GM19099 (cell line): ENCODE data around the gene SMPD3.

ENCODE experiments used
- POLR2A ChIP-seq: IDR thresholded peaks from 3 replicates; pipeline ENCODE4 v1.6.1; 2011; ENCODE audit warnings: low read depth; ENCODE audit not compliant: insufficient read length; ENCODE audit errors: extremely low read depth

The SMPD3 gene

DNA sequence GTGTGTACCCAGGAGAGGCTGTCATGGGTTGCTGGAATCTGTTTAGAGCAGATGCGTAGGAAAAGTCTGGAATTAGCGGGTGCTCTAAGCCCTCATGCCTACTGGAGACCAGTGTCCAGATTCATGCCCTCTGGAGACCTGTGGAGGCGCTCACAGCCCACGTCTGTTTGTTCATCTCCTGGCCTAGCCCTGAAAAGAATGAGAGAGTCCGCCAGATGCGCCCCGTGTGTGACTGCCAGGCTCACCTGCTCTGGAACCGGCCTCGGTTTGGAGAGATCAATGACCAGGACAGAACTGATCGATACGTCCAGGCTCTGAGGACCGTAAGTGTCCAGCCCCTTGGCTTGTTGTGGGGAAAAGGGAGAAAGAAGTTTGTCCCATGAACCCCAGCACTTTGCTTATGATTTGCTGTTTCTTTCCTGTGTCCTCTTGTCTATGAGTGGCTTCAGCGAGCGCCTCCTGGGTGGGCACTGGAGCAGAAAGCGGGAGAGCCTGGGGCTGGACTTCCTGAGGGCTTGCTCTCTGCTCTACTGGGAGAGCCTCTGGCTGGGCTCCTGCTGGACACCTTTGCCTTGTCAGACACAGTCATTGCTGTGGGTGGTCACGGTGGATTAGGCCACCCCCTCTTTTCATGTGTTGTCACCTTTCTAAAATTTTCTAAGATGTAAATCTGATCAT is 102.2 kb downstream of the SMPD3 start:
- no peak for TF ChIP-seq POLR2A

GRCh38 chr16:68345351-68345810 is 102.9 kb downstream of the SMPD3 start:
- TF ChIP-seq POLR2A, result no peak

GRCh38 chr16:68344252-68344651 is 104.1 kb downstream of the SMPD3 start:
- no peak for TF ChIP-seq POLR2A

- no peak for TF ChIP-seq POLR2A
Measured at GRCh38 chr16:68343137-68343536, 105.2 kb downstream of the SMPD3 start.

- TF ChIP-seq POLR2A, result no peak
Measured at GRCh38 chr16:68342620-68343019, 105.7 kb downstream of the SMPD3 start.

DNA sequence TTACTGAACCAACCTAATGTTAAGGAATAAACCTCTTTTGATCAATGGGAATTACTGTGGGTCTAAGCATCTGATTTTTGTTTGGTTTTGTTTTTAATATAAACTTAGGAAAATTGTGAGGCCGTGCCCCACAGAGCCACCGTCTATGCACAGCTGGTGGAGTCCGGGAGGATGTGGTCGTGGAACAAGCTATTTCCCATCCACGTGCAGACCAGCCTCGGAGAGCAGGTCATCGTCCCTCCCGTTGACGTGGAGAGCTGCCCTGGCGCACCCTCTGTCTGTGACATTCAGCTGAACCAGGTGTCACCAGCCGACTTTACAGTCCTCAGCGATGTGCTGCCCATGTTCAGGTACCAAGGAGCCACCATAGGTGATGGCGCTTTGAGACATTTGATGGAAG is 109.1 kb downstream of the SMPD3 start:
- TF ChIP-seq POLR2A, result no peak

DNA sequence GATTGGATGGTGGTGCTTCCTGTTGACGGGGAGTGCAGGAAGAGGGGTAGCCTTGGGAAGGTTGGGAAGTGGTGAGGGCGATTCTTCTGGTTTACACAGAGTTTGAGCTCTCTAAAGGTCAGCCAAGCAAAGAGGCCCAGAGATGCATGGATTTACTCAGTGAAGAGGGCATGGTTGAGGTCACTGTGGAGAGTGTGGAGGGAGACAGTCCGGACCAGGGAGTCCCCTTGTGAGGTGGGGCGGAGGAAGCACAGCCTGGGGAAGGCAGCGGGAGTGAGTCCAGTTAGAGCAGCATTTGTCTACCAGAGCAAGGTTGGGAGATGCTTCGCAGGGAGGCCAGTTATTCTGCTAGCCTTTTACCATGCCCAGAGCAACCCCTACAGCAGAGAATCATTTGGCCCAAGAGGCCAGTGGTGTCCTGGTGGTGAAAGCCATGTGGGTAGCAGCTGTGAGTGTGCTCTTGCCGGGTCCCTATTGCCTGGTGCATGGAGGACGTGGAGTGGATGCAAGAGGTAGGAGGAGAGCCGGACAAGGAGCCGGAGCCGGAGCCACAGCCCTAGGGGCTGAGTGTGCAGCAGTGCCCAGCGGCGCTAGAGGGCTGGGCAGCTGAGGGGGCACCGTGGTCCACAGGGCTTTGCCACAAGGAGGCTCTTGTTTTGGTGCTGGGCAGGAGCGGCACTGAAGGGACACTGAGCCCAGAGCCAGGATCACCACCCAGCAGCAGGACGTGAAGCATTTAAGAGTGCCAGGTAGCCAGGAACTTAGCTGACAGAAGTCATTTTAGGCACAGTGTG is 109.8 kb downstream of the SMPD3 start:
- TF ChIP-seq POLR2A, result no peak

- TF ChIP-seq POLR2A, result no peak
Measured at GRCh38 chr16:68335175-68335574, 113.1 kb downstream of the SMPD3 start.

GRCh38 chr16:68332411-68333121 is 115.7 kb downstream of the SMPD3 start:
- no peak for TF ChIP-seq POLR2A

DNA sequence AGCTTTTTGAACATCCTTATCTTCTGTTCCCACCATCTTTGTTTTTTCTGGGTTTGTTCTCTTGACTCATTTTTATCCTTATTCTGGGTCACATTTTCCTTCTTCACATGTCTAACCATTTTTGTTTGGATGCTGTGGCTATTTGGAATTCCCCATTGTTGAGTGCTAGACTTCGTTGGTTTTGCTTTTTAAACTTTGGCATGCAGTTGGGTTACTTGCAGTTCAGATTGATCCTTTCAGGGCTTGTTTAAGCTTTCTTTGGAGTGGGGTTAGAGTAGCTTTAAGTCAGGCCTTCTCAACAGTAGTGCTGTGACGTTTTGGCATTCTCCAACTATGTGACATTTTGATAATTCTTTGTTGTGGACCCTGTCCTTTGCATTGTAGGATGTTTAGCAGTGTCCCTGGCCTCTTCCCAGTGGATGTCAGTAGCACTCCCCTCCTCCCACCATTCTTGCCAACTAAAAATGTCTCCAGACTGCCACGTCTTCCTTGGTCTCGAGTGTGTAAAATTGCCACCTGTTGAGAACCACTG is 116.4 kb downstream of the SMPD3 start:
- no peak for TF ChIP-seq POLR2A

DNA sequence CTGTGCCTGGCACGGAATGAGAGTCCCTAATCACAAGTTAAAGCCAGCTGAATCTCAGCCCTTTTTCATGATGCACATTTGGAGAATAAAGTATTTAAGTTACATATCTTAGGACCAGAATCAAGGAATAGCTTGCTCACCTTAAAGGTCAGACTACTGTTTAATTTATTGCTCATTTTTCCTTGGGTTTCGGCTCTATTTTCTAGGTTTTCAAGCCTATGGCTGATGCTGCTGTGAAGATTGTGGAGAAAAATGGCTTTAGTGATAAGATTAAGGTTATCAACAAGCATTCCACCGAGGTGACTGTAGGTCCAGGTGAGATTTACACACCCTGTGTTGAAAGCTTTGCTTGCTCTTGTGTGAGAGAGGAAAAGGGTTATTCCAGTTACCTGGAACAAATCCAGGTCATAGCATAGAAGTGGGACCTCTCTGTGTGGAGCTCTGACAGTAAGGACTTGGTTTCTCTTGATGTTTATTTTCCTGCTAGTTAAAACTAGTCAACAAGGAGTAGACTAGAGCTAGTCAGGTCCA is 119.4 kb downstream of the SMPD3 start:
- TF ChIP-seq POLR2A, result no peak

- TF ChIP-seq POLR2A, result no peak
Measured at GRCh38 chr16:68328151-68328859, 120.0 kb downstream of the SMPD3 start.

- no peak for TF ChIP-seq POLR2A
Measured at GRCh38 chr16:68324780-68325357, 123.4 kb downstream of the SMPD3 start.

DNA sequence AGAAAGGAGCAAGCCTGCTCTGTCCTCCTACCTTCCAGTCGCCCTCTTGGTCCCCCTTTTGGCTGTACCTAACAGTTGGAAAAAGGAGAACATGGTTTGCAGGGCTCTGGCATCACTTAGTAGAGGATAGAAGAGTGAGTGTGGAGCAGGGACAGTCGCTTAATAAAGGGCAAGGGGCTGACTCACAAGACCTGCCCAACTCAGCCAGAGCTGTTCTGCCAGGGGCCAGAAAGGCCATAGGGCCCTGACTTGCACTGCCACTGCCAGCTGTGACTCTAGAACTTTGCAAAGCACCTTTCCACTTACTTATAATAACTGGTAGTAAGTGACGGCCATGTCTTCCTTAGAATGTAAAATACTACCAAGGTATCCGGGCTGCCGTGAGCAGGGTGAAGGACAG is 124.0 kb downstream of the SMPD3 start:
- no peak for TF ChIP-seq POLR2A
